ENCODE measurements around the gene FPGS.

FPGS gene

GRCh38 chr9:127770905-127771569 is 31.6 kb upstream of the FPGS start:
- peak; percentile 96 for DNase-seq (ENCODE audit: low spot score)
- in situ Hi-C loops (cut with MboI; ENCODE audit: low pct_unique_long_range_greater_than_20kb, low sequenced_read_pairs, unreplicated experiment) = no loop called here
- TF ChIP-seq CTCF (IDR thresholded peaks at IDR 0.05; ENCODE audit: extremely low read depth, insufficient read depth, missing control alignments) = no peak

GRCh38 chr9:127771570-127772189 is 31.0 kb upstream of the FPGS start:
- in situ Hi-C loops (cut with MboI; ENCODE audit: low pct_unique_long_range_greater_than_20kb, low sequenced_read_pairs, unreplicated experiment) = no loop called here
- no peak for DNase-seq (ENCODE audit: low spot score)
- no peak for TF ChIP-seq CTCF (IDR thresholded peaks at IDR 0.05; ENCODE audit: extremely low read depth, insufficient read depth, missing control alignments)

GRCh38 chr9:127772603-127773002 is 30.1 kb upstream of the FPGS start:
- no peak for DNase-seq (ENCODE audit: low spot score)
- TF ChIP-seq CTCF (IDR thresholded peaks at IDR 0.05; ENCODE audit: extremely low read depth, insufficient read depth, missing control alignments) = no peak
- in situ Hi-C loops (cut with MboI; ENCODE audit: low pct_unique_long_range_greater_than_20kb, low sequenced_read_pairs, unreplicated experiment) = no loop called here

- no peak for DNase-seq (ENCODE audit: low spot score)
- no peak for TF ChIP-seq CTCF (IDR thresholded peaks at IDR 0.05; ENCODE audit: extremely low read depth, insufficient read depth, missing control alignments)
- in situ Hi-C loops (cut with MboI; ENCODE audit: low pct_unique_long_range_greater_than_20kb, low sequenced_read_pairs, unreplicated experiment) = no loop called here
Measured at GRCh38 chr9:127773272-127773671, 29.4 kb upstream of the FPGS start.

GRCh38 chr9:127773981-127774380 is 28.7 kb upstream of the FPGS start:
- no peak for DNase-seq (ENCODE audit: low spot score)
- in situ Hi-C loops (cut with MboI; ENCODE audit: low pct_unique_long_range_greater_than_20kb, low sequenced_read_pairs, unreplicated experiment) = no loop called here
- no peak for TF ChIP-seq CTCF (IDR thresholded peaks at IDR 0.05; ENCODE audit: extremely low read depth, insufficient read depth, missing control alignments)

GRCh38 chr9:127776195-127776923 is 26.3 kb upstream of the FPGS start:
- in situ Hi-C loops (cut with MboI; ENCODE audit: low pct_unique_long_range_greater_than_20kb, low sequenced_read_pairs, unreplicated experiment) = no loop called here
- TF ChIP-seq CTCF (IDR thresholded peaks at IDR 0.05; ENCODE audit: extremely low read depth, insufficient read depth, missing control alignments) = no peak
- peak; percentile 82 for DNase-seq (ENCODE audit: low spot score)

Data from GM13977 (cell line).